Endothelial cell of umbilical vein (primary cell): Measurements from ENCODE around the gene LRRC34. TPM values are rescaled to one million over a fixed set of nuclear protein-coding genes. Genes with fewer than 3 reads are reported as not detected.

ENCODE experiments used
- BruUV-seq: library from RNA; stranded (reverse); fragments of 400-500 nt; replicated peaks from 2 replicates; lab custom pipeline; 2021; lab: Mats Ljungman, UMichigan
- CTCF ChIA-PET: fragments of 300-600, 350-600 bp; sonication (Branson Sonifier 250); formaldehyde crosslinking; loops from one replicate; lab custom pipeline; 2021; ENCODE audit warnings: antibody characterized with exemption, inconsistent platforms; lab: Charles Lee
- POLR2A ChIA-PET: fragments of 300-600, 350-600 bp; sonication (Branson Sonifier 250); formaldehyde crosslinking; loops from one replicate; lab custom pipeline; 2021; ENCODE audit warnings: antibody characterized with exemption, inconsistent platforms; lab: Charles Lee
- DNase-seq: peaks from one replicate; pipeline ENCODE4 v3.0.0-alpha.2; 2011; ENCODE audit warnings: low read depth, low spot score
- FAIRE-seq: peaks from 2 replicates; lab custom pipeline; 2011; peaks lifted over from hg19 to GRCh38; lab: Jason Lieb, UNC
- H2AFZ ChIP-seq: 2 replicates; pipeline ENCODE4 v1.6.0; 2012; ENCODE audit warnings: low read depth, low read length, control low read depth, inconsistent platforms
- H3K27ac ChIP-seq: 2 replicates; pipeline ENCODE4 v1.5.1; 2011; ENCODE audit warnings: low read depth, mild to moderate bottlenecking, control low read depth, low read length, moderate library complexity; ENCODE audit not compliant: insufficient read depth
- H3K27me3 ChIP-seq, 2 experiments: 2 replicates each; pipeline versions ENCODE4 v1.6.0 to v1.6.1; 2011; ENCODE audit warnings: low read length in 2 of 2, mixed read lengths in 1 of 2; ENCODE audit not compliant: control insufficient read depth in 2 of 2, insufficient read depth in 2 of 2
- H3K36me3 ChIP-seq, 2 experiments: 2 replicates in 1 of 2; 3 replicates in 1 of 2; pipeline ENCODE4 v1.5.1; 2011; ENCODE audit warnings: low read length in 2 of 2, mild to moderate bottlenecking in 1 of 2, moderate library complexity in 1 of 2; ENCODE audit not compliant: control insufficient read depth in 2 of 2, insufficient read depth in 2 of 2; ENCODE audit errors: extremely low read depth in 1 of 2
- H3K4me1 ChIP-seq: 3 replicates; pipeline ENCODE4 v1.5.1; 2011; ENCODE audit warnings: mild to moderate bottlenecking, low read length; ENCODE audit not compliant: control insufficient read depth, insufficient read depth; ENCODE audit errors: extremely low read depth
- H3K4me2 ChIP-seq: 2 replicates; pipeline ENCODE4 v1.6.1; 2011; ENCODE audit warnings: low read length, control low read depth, mixed read lengths; ENCODE audit not compliant: insufficient read depth
- H3K4me3 ChIP-seq, 3 experiments: fragments of 200-600 bp in 1 of 3; sonication (generic), shearing (Covaris generic) in 1 of 3; replicated peaks in 1 of 3; 2 replicates each; pipeline ENCODE4 v1.5.1; 2011 to 2016; ENCODE audit warnings: control low read depth in 3 of 3, low read length in 3 of 3, mild to moderate bottlenecking in 2 of 3, inconsistent platforms in 1 of 3, low read depth in 1 of 3, moderate library complexity in 1 of 3; ENCODE audit not compliant: insufficient read depth in 1 of 3
- H3K79me2 ChIP-seq: 2 replicates; pipeline ENCODE4 v1.6.0; 2012; ENCODE audit warnings: low read length, inconsistent platforms; ENCODE audit not compliant: control insufficient read depth, insufficient read depth
- H3K9ac ChIP-seq: replicated peaks from 2 replicates; pipeline ENCODE3; 2011; ENCODE audit warnings: low read length, control low read depth; ENCODE audit not compliant: insufficient read depth; ENCODE audit errors: extremely low read depth
- H3K9me1 ChIP-seq: replicated peaks from 3 replicates; pipeline ENCODE4 v1.6.0; 2011; ENCODE audit warnings: mild to moderate bottlenecking, low read length; ENCODE audit not compliant: control insufficient read depth, insufficient read depth; ENCODE audit errors: extremely low read depth
- H3K9me3 ChIP-seq: replicated peaks from 2 replicates; pipeline ENCODE4 v1.5.1; 2012; ENCODE audit warnings: low read length, inconsistent platforms; ENCODE audit not compliant: control insufficient read depth, insufficient read depth
- H4K20me1 ChIP-seq: replicated peaks from 2 replicates; pipeline ENCODE3; 2011; ENCODE audit warnings: mild to moderate bottlenecking, low read length; ENCODE audit not compliant: control insufficient read depth, insufficient read depth; ENCODE audit errors: extremely low read depth
- CTCF ChIP-seq, 2 donors: IDR thresholded peaks; 1 replicate in 1 of 2; 2 replicates in 1 of 2; pipeline ENCODE4 v1.5.1; 2011; ENCODE audit warnings: low read length in 2 of 2, mild to moderate bottlenecking in 2 of 2, moderate library complexity in 2 of 2, control low read depth in 1 of 2, inconsistent platforms in 1 of 2, low read depth in 1 of 2; ENCODE audit not compliant: insufficient read depth in 1 of 2; ENCODE audit errors: extremely low read depth in 1 of 2
- EZH2 ChIP-seq: IDR thresholded peaks from 2 replicates; pipeline ENCODE4 v1.6.1; 2012; ENCODE audit warnings: borderline replicate concordance, low read depth, mild to moderate bottlenecking, moderate library complexity, low read length, inconsistent platforms; ENCODE audit not compliant: severe bottlenecking
- FOS ChIP-seq: IDR thresholded peaks from 2 replicates; pipeline ENCODE4 v1.6.1; 2011; ENCODE audit warnings: mild to moderate bottlenecking, low read length, moderate library complexity, borderline replicate concordance; ENCODE audit not compliant: insufficient read depth
- GATA2 ChIP-seq: IDR thresholded peaks from 2 replicates; pipeline ENCODE4 v1.7.0; 2011; ENCODE audit warnings: low read depth, mild to moderate bottlenecking, moderate library complexity, mixed read lengths, low read length; ENCODE audit not compliant: insufficient read length, insufficient read depth
- JUN ChIP-seq: IDR thresholded peaks from 2 replicates; pipeline ENCODE4 v1.6.1; 2011; ENCODE audit warnings: borderline replicate concordance, low read depth; ENCODE audit not compliant: insufficient read length, insufficient read depth
- MAX ChIP-seq: IDR thresholded peaks from 2 replicates; pipeline ENCODE4 v1.6.1; 2011; ENCODE audit not compliant: insufficient read depth, insufficient read length
- MYC ChIP-seq: IDR thresholded peaks from one replicate; pipeline ENCODE4 v1.6.1; 2011; ENCODE audit warnings: mild to moderate bottlenecking, low read depth, low read length
- POLR2A ChIP-seq: IDR thresholded peaks from 2 replicates; pipeline ENCODE4 v1.6.1; 2012; ENCODE audit warnings: low read depth, mild to moderate bottlenecking, control low read depth, low read length
- POLR2AphosphoS5 ChIP-seq: IDR thresholded peaks from 2 replicates; pipeline ENCODE4 v1.6.1; 2012; ENCODE audit warnings: low read depth, mild to moderate bottlenecking, control low read depth, low read length, moderate library complexity; ENCODE audit not compliant: insufficient read depth
- dilution Hi-C: fragments of 300-500 bp; cut with MboI; formaldehyde crosslinking; loops from one replicate; pipeline ENCODE4 v1.15.0; 2019; ENCODE audit warnings: low sequenced_read_pairs; ENCODE audit not compliant: extremely low pct_ligation_motif_present
- intact Hi-C: fragments of 100-400 bp; cut with micrococcal nuclease; formaldehyde crosslinking; loops from one replicate; pipeline ENCODE4 v1.10.0; 2022
- polyA plus RNA-seq, 4 experiments: library from polyadenylated mRNA; depleted of rRNA in 3 of 4; stranded (reverse) in 3 of 4; unstranded in 1 of 4; fragments of >200 nt; gene quantifications; 2 replicates each; pipeline versions ENCODE4 v1.2.1 to v1.2.3, GENCODE V29; 2011 to 2012; ENCODE audit warnings: missing spikeins in 1 of 4
- total RNA-seq: library from RNA; stranded (reverse); gene quantifications from 2 replicates; pipeline ENCODE4 v1.2.3, GENCODE V29; 2021

The LRRC34 gene
- total and polyA plus RNA-seq, 2 donors (not counting 3 experiments of a cell fraction or from before 2014, with no cell fraction given): 0.72 to 2.5 TPM

- FAIRE-seq (no peak), DNase-seq (no peak)
- no peak for TF ChIP-seq GATA2
- Histone ChIP-seq H3K27ac (no peak overlapping the region), H3K79me2 (no peaks in the 10 kb centered on the region), H3K9ac (no peak overlapping the region), H3K4me1 (peaks cover 2% of the 10 kb centered on the region), H3K9me3 (peaks cover 4% of the 10 kb centered on the region), H3K4me2 (no peak overlapping the region), H3K36me3 (no peaks in the 10 kb centered on the region), H3K9me1 (no peaks in the 10 kb centered on the region), H4K20me1 (no peaks in the 10 kb centered on the region), H3K27me3 (peaks cover 5 to 8% of the 10 kb centered on the region in 2 experiments), H3K4me3 (no peak overlapping the region), H2AFZ (no peak overlapping the region)
- intact Hi-C loops: no loop called here
- ChIA-PET POLR2A (no interaction called here), CTCF (no interaction called here)
- BruUV-seq: no TSS peak
- dilution Hi-C loops: no loop called here
These were observed 5.6 kb upstream of the LRRC34 start for GRCh38 chr3:169818316-169818715.

- Histone ChIP-seq H2AFZ (no peak overlapping the region), H3K9me1 (no peaks in the 10 kb centered on the region), H3K79me2 (no peaks in the 10 kb centered on the region), H3K27ac (no peak overlapping the region), H3K9ac (no peak overlapping the region), H3K36me3 (no peaks in the 10 kb centered on the region), H3K9me3 (peaks cover 4% of the 10 kb centered on the region), H3K4me3 (no peak overlapping the region), H3K4me1 (peaks cover 15% of the 10 kb centered on the region), H4K20me1 (no peaks in the 10 kb centered on the region), H3K27me3 (peaks cover 3 to 8% of the 10 kb centered on the region in 2 experiments), H3K4me2 (no peak overlapping the region)
- BruUV-seq: no TSS peak
- TF ChIP-seq GATA2: no peak
- TF ChIP-seq FOS: no peak
- no peak for TF ChIP-seq MAX
- TF ChIP-seq POLR2AphosphoS5: no peak
- no peak for TF ChIP-seq JUN
- no peak for TF ChIP-seq POLR2A
- TF ChIP-seq EZH2: no peak
- no peak for TF ChIP-seq MYC
- TF ChIP-seq CTCF (IDR thresholded peaks at IDR 0.05; ENCODE audit: extremely low read depth in 1 of 2, insufficient read depth in 1 of 2, low read depth in 1 of 2, low read length in 2 of 2): no peak
- DNase-seq (no peak), FAIRE-seq (no peak)
- intact Hi-C loops: no loop called here
- ChIA-PET CTCF (no interaction called here), POLR2A (no interaction called here)
- dilution Hi-C loops: no loop called here
These were observed 3.0 kb upstream of the LRRC34 start for GRCh38 chr3:169815590-169816150.
